HG03460 (cell line): ENCODE results near the gene PPP1R14B.
"Not testable (repeated sequence)": the region's sequence is repeated elsewhere in the genome, so short reads cannot be mapped to it uniquely, and the experiment has no call there.

ENCODE experiments used
- ATAC-seq: cut with Tn5 transposase; IDR thresholded peaks from one replicate; pipeline ENCODE4 v1.9.1; 2021; ENCODE audit not compliant: unreplicated experiment

Gene PPP1R14B

DNA sequence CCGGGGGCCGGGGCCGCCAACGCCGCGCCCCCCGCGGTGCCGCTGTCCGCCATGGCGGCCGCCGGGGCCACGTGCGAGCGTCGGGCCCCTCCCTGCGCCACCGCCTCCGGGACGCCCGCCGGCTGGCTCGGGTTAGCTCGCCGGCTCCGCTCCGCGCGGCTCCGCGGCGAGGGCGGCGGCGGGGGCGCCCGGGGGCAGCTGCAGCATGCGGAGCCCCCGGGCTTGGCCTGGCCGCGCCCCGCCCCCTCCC lies 197 bp downstream of the PPP1R14B start:
- not testable (repeated sequence) for ATAC-seq

DNA sequence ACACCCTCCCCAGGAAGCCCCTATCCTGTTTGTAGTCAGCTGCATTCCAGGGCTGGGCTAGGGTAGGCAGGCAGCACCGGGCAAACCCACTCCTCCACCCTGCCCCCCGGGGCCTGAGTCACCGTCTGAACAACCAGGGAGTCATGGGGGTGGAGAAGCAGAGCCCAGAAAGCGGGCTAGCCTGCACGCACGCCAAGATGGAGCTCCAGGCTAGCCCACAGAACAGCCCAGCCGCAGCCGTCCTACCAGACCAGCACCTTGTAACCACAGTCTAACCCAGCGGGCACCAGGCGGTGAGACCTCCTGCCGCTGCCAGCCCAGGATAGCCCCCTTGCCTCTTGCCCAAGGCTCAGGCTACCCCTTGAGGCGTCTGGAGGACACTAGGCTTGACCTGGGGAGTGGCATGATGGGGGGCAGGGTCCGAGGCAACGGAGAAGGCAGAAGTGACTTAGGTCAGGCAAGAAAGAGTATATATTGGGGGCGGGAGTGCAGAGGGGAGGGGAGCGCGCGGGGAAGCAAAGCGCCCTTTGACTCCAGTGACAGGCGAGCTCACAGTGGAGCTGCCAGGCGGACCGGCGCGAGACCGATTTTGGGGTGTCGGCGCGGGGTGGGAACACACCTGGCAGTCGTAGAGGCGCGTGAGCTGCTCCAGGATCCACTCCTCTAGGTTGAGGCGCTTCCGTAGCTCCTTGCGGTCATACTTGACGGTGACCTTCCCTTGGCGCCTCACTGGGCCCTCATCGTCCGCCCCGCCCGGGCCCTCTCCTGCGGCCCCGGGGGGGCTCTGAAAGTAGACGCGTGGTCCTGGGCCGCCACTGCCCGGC lies 734 bp downstream of the PPP1R14B start:
- ATAC-seq, result no peak

DNA sequence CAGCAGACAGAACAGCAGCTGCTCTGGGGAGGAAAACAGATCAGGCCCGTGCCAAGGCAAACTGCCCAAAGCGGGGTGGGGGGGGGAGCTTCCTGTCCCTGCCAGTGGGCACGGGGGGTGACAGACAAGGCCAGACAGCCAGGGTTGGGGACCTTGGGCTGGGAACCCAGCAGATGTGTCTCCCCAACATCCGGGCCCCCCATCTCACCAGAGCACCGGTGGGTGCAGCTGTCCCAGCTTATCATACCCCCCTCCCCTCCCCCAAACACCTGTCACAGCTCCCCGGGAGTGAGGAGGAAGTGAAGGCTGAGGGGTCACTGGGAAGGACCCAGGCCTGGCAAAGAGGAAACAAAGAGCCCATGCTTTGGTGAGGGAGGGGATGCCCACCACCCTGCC lies 1.3 kb downstream of the PPP1R14B start:
- no peak for ATAC-seq

DNA sequence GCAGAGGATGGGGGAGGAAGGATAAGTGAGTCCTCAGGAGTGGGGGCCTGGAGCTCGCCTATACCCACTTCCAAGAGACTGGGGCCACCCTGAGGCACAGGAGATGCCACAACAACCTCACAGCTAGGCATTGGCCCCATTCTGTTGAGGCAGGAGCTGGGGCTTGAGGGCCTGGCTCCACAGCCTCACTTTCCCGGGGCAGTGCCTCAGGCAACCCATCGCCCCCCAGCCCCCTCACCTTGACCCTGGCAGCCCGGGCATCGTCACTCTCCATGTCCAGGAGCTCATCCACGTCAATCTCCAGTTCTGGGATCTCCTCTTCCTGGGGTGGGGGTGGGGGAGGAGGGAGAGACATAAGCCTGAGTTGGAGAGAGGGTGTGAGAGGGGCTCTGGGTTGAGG lies 1.8 kb downstream of the PPP1R14B start:
- ATAC-seq, result no peak

DNA sequence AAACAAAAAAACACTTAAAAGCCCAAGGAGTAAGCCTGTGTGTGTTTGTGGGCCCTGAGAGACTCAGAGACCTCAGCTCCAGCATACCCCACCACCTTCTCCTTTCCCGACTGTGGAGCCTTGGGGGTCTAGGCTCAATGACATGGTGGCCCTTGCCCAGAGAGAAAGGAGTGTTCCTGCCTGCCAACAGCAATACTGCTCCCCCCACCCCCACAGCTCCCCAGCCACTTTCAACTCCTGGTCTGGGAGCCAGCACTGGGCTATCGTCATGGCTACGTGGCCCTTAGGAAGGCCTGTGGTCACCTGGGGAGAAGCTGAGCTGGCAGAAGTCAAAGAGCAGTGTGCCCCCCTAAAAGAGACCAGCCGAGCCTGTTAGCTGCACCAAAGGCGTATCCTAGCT lies 2.6 kb downstream of the PPP1R14B start:
- ATAC-seq, result no peak

DNA sequence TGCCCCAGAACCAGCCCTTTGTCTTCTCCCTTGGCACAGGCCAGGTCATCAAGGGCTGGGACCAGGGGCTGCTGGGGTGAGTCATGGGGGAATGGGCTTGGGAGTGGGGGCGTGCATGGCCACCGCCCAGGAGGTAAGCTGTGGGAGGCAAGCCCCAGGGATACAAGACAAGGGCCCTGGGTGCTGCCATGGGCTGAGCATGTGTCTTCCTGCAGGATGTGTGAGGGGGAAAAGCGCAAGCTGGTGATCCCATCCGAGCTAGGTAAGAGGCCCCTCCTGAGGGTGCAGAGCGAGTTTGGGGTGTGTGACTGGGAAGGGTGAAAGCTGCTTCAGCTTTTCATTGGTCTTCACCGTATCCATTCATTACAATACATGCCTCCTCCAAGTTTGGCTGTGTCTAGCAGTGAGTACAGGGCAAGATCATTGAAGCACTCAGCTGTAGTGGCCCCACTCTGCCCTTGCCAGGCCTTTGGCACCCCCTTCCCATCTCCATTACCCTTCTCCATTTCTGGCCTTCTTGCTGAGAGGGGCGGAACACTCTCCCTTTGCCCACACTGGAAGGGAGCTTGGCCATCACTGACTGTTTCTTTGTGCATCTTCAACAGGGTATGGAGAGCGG lies 3.4 kb downstream of the PPP1R14B start:
- ATAC-seq, result no peak

DNA sequence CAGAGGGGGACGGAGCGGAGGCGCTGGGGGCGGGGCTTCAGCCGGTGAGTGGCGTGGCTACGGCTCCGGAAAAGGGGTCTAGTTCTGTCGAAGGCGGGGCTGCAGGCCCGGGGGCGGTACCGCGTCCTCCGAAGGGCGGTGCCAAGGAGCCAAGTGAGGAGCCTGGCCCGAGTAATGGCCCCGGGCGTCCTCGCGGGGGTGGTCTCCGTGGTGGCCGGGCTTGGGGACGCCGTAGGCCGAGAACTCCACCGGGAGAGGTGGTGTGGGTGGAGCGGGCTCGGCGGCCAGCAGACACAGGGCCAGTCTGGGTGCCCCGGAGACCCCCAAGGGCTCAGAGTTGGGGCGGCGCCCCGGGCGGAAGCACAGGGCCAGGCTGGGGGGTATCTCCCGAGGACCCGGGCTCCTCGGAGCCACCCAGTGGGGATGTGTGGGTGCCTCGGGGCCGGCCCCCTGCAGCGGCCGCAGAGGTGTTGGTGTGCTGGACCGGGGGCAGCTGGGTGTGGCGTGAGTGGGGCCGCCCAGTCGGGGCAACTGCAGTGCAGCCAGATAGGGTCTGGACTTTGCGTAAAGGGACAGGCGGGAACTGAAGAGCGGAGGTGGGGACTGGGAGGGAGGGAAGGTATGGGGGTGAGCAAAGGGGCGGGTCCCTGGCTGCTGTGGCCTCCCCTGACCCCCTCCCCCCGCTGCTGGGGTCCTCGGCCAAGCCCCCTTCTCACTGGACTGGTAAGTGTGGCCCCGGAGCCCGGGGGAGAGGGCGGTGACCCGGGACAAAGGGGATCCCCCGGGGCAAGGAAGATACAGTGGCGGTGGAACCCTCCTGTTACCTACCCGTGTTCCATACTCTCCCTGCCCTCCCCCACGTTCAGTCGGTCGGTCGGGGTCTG lies 5.0 kb downstream of the PPP1R14B start:
- ATAC-seq, result peak; percentile 51

DNA sequence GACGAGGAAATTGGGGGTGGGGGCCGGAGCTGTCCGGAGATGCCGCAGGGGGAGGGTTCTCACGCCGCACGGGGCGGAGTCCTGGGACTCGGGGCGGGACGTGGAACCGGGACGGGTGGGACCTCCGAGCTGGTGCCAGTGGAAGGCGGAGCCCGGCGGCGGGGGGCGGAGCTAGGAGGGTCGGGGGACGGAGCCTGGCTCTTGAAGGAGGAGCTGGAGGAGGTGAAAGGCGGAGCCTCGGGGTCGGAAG lies 5.6 kb downstream of the PPP1R14B start:
- ATAC-seq, result peak; percentile 57

DNA sequence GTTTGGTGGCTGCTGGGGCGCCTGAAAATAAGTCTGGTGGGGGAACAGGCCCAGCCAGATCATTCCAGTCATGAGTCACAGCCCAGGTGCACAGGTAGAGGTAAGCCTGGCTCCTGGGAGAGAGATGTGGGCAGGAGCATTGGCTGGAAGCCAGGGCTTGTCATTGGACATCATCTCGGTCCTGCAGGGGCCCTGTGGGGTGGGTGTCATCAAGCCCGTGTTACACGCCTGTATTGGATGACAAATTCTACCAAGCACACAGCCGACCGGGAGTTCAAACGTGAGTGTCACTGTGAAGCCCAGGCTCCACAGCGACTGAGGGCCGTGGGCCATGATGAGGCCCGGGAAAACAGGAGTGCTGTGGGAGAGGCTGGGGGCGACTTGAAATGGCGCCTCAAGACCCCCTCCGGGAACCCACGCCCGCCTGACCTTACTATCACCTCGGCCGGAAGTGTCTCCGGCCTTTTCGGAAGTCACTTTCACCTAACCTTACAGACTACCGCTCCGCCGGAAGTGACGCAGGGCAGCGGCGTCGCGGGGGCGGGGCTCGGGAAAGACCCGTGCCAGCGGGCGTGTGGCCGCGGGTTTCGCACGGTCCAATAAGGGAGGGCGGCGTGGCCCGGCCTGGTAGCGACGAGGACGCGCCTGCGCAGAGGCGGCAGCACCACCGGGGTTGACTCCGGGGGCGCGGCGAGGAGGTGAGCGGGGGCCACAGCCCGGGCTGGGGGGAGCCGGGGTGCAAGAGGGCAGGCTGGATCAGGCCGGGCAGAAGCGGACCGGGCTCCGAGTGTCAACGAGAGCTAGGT lies 6.1 kb downstream of the PPP1R14B start, which contains the start of gene FKBP2:
Gene FKBP2 (plus strand): TSS at position 661 of the 806 bp plus-strand sequence. CDS start 1,293 bp downstream, outside the sequence.
- peak; percentile 36 for ATAC-seq

DNA sequence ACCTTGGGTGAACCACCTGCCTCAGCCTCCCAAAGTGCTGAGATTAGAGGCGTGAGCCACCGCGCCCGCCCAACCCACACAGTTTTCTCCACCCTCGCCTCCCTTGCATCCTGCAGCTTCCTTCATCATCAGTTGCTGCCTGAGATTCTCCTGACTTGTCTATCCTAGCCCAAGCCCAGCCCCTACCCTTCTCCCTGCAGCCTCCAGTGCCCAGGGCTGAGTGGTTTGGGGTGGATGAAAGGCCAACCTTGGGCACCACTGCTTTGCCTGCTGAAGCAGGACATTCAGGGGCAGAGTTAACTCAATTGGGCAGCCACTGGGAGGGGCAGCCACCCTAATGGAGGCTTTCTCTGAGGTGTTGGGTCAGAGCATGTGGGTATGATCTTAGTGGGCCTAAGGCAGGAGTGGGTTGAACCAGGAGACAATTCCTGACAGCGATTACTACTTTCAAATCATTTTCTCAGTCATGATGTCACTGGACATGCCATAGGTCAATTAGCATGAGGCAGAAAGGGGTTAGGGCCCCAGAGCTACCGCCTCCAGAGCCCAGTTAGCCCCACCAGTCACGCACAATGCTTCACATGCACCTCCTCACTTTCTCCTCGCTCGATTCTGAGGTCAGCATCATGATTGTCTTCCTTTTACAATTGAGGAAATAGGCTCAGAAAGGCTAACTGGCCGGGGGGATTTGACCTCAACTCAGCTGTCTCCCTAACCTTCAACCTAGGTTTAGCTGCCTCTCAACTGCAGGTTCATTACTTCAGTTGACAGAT lies 6.9 kb downstream of the PPP1R14B start:
- no peak for ATAC-seq

DNA sequence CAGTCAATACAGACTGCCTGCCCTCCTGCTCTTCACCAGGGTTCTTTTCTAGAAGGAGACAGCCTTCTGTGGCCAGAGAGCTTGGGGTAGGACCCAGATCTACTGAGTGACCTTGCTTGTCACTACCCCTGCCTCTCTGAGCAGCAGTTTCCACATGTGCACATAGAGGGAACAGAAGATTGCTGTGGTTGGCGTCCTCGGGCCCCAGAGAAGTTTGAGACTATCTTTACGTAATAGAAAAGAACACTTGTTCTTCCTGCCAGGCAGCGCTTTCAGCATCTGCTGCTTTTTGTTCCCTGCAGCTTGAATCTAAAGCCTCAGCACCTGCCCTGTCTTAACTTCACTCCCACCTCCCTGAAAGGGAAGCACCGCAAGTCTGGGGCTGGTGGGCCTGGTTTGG lies 7.7 kb downstream of the PPP1R14B start:
- ATAC-seq, result no peak

DNA sequence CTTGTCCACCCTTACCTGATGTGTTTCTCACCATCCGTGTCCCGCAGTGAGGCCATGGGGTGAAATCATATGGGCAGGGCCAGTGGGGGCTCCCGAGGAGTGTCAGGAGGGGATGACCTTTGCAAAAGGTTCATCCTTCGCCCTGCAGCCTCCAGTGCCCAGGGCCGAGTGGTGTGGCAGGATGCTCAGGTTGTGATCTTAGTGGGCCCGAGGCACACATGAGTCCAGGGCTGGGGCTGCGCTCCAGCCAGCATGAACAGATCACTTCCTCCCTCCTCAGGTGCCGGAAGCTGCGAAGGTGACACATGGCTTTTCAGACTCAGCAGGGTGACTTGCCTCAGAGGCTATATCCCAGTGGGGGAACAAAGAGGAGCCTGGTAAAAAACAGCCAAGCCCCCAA lies 8.7 kb downstream of the PPP1R14B start:
- no peak for ATAC-seq

DNA sequence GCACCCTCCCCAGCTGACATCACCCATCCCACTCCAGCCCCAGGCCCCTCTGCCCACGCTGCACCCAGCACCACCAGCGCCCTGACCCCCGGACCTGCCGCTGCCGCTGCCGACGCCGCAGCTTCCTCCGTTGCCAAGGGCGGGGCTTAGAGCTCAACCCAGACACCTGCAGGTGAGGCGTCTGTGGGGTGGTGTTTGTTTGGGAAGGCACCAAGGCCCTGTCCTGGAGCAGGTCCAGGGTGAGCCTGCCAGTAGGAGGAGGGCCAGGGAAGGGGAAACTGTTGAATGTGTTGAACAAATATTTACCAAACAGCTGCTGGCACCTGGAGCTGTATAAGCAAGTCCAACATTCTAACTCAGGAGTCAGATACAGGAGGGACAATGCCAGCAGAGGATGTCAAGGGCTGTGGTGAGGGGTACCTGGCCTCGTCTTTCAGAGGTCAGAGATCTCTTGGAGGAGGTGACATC lies 9.2 kb downstream of the PPP1R14B start:
- ATAC-seq, result no peak

DNA sequence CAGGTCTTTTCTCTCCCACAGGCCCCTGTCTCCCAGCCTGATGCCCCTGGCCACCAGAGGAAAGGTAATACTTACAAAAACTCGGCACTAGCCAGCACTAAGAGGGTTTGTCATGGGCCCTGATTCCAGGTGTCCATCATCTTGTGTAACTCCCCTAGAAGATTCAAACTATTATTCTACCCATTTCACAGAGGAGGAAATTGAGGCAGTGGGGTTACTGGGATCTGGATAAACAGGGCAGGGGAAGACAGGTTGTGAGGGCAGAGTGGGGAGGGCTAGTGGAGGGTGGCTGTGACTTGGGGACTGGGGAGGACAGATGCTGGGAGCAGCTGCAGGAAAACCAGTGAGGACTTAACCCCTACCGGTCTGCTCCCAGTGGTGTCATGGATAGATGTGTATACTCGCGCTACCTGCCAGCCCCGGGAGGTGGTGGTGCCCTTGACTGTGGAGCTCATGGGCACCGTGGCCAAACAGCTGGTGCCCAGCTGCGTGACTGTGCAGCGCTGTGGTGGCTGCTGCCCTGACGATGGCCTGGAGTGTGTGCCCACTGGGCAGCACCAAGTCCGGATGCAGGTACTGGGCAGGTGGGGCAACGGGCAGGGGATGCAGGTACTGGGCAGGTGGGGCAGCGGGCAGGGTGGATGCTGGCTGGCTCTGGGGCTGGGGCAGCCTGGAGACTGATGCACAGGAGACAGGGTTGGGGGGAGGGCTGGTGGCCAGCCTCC lies 11.1 kb downstream of the PPP1R14B start:
- ATAC-seq, result no peak

DNA sequence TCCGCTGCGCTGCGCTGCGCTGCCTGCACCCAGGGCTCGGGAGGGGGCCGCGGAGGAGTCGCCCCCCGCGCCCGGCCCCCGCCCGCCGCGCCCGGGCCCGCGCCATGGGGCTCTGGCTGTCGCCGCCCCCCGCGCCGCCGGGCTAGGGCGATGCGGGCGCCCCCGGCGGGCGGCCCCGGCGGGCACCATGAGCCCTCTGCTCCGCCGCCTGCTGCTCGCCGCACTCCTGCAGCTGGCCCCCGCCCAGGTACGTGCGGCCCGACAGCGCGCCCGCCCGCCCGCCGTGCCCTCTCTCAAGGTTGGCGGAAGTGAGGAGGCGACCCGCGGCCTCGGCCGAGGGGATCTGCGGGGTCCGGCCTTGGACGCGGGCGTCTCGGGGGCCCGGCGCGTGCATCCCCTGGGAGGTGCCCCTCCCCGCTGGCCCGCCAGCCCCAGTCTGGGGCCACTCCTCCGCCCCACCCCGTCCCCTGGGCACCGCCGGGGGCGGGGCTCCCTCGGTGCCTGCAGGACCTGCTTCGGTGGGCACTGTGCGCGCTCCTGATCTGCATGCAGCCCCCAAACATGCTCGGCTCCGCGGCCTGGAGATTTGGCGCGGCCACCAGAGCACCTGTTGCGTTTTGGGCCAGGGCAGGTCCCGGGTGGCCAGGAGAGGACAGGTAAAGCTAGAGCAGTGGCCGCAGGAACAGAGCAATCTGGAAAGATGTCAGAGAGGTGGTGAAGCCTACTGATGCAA lies 11.9 kb downstream of the PPP1R14B start:
- ATAC-seq, result peak; percentile 37

DNA sequence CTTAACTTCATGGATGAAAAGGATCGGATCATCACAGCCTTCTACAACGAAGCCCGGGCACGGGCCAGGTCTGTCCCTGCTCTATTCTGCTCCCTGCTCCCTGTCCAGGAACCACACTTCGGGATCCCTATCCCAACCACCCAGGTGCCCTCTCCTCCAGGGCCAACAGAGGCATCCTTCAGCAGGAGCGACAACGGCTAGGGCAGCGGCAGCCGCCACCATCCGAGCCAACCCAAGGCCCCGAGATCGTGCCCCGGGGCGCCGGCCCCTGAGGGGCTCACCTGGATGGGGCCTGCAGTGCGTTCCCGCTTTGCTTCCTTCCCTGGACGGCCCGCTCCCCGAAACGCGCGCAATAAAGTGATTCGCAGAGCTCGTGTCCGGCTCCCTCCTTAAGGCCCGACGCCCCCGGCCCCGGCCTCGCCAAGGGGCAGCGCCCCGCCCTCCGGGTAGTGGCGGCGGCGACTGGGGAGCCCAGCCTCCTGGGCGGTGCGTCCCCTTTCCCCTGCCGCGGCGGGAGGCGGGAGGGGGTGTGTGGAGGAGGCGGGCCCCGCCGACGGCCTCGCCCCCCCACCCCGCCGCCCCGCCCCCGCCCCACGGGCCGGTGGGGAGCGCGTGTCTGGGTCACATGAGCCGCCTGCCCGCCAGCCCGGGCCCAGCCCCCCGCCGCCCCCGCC lies 12.7 kb downstream of the PPP1R14B start, which contains the start of gene VEGFB:
Gene VEGFB (plus strand): TSS at position 672 of the 674 bp plus-strand sequence. CDS start 250 bp downstream, outside the sequence.
- no peak for ATAC-seq

DNA sequence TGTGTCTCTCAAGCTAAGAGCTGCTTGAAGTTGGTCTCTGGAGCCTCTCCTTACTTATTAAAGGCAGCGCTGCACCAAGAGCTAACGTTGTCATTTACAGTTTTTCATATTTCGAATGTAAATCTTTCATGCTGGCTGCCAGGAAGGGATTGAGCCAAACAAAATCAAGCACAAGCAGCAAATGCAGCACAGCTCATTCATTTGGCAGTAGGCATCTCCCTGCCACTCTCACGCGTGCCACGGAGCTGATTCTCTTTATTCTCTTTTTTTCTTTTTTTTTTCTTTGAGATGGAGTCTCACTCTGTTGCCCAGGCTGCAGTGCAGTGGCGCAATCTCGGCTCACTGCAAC lies 13.8 kb downstream of the PPP1R14B start:
- no peak for ATAC-seq

DNA sequence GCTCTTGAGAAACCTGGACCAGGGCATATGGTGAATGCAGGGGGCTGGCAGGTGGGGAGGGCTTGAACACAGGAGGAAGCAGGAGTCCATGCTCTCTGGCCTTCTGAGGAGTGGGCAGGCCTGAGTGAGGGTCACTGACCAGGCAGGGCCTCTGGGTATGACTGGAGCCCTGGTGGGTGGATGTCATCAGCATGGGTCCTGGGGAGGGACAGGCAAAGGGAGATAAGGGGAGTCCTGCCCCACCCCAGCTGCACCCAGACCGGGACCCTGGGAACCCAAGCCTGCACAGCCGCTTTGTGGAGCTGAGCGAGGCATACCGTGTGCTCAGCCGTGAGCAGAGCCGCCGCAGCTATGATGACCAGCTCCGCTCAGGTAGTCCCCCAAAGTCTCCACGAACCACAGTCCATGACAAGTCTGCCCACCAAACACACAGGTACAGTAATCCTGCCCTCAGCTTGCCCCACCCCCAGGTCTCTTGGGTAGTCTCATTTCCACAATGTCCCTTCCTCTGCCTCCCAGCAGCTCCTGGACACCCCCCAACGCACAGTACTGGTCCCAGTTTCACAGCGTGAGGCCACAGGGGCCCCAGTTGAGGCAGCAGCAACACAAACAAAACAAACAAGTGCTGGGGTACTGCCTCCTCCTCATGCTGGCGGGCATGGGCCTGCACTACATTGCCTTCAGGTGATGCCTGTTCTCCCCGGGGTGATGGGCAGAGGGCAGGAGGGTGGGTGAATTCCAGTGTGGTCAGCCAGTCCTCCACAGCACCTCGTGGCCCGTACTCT lies 14.4 kb downstream of the PPP1R14B start:
- no peak for ATAC-seq
